ENCODE results near the gene SULT1C3. TPM values are rescaled to one million over a fixed set of nuclear protein-coding genes. Genes with fewer than 3 reads are reported as not detected.

SULT1C3 gene
- total and polyA plus RNA-seq, 2 of the 13 experiments (the other 11 are each of a cell fraction or from before 2014, with no cell fraction given), result not detected

DNA sequence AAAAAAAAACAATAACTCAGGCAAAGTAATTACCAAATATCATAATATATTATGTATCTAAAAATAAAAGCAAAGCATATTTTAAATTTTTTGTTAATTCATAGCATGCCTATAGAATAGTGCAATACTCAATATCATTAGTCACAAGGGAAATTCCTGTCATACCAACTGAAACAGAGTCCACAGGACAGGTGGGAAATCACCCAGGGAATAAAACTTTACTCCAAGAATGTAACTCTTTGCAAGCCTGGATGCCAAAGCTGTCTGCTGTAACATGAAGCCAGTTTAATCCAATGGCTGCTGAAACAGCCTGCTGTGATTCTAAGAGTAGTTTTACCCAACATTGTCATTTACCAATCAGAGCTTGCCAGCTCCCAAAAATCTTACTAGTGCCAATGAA lies 40.0 kb upstream of the SULT1C3 start:
- Histone ChIP-seq H4K20me1 (ENCODE audit: insufficient read depth, low read length) (no peaks in the 10 kb centered on the region), H3K27ac (ENCODE audit: extremely low read length, insufficient read depth, low read length) (no peak overlapping the region), H3K79me2 (ENCODE audit: insufficient read depth, low read length) (no peaks in the 10 kb centered on the region), H2AFZ (ENCODE audit: low read length) (no peak overlapping the region), H3K36me3 (replicated peaks in 1 of 2; ENCODE audit: control insufficient read depth in 1 of 2, insufficient read depth in 2 of 2, low read length in 2 of 2) (no peaks in the 10 kb centered on the region), H3K4me2 (ENCODE audit: low read depth, low read length) (no peak overlapping the region), H3K4me3 (replicated peaks in 1 of 3; ENCODE audit: insufficient read depth in 1 of 3, low read depth in 2 of 3, low read length in 3 of 3) (no peak overlapping the region), H3K9me3 (ENCODE audit: low read length) (no peaks in the 10 kb centered on the region), H3K4me1 (ENCODE audit: insufficient read depth, low read length) (peaks cover 18% of the 10 kb centered on the region), H3K9ac (ENCODE audit: insufficient read depth, low read depth, low read length) (no peak overlapping the region), H3K27me3 (ENCODE audit: control insufficient read depth in 1 of 2, insufficient read depth in 2 of 2, low read length in 2 of 2) (no peaks in the 10 kb centered on the region)
- ATAC-seq (peak; percentile 23; the same call in 2 of the 3 replicates), DNase-seq (ENCODE audit: low spot score) (peak; percentile 38), FAIRE-seq (no peak)
- TF ChIP-seq, protein P1, sequence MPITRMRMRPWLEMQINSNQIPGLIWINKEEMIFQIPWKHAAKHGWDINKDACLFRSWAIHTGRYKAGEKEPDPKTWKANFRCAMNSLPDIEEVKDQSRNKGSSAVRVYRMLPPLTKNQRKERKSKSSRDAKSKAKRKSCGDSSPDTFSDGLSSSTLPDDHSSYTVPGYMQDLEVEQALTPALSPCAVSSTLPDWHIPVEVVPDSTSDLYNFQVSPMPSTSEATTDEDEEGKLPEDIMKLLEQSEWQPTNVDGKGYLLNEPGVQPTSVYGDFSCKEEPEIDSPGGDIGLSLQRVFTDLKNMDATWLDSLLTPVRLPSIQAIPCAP (CRISPR knock-in tag; IDR thresholded peaks at IDR 0.05; ENCODE audit: low read depth), result no peak
- TF ChIP-seq MZF1 (CRISPR knock-in tag; IDR thresholded peaks at IDR 0.05; ENCODE audit: borderline replicate concordance) (no peak), MEIS2 (CRISPR knock-in tag; IDR thresholded peaks at IDR 0.05) (no peak), EEA1 (CRISPR knock-in tag; IDR thresholded peaks at IDR 0.05; ENCODE audit: borderline replicate concordance) (no peak), NFE2L1 (CRISPR knock-in tag; IDR thresholded peaks at IDR 0.05; ENCODE audit: borderline replicate concordance) (no peak), MIXL1 (CRISPR knock-in tag; IDR thresholded peaks at IDR 0.05) (no peak), SIX4 (CRISPR knock-in tag; IDR thresholded peaks at IDR 0.05) (0 out of 2 replicates have a peak, but pooled peaks have one; percentile 33), ZNF468 (CRISPR knock-in tag; IDR thresholded peaks at IDR 0.05) (no peak), TEAD3 (CRISPR knock-in tag; optimal IDR thresholded peaks at IDR 0.05; ENCODE audit: borderline replicate concordance) (peak; percentile 50)
- TF ChIP-seq, protein P2, sequence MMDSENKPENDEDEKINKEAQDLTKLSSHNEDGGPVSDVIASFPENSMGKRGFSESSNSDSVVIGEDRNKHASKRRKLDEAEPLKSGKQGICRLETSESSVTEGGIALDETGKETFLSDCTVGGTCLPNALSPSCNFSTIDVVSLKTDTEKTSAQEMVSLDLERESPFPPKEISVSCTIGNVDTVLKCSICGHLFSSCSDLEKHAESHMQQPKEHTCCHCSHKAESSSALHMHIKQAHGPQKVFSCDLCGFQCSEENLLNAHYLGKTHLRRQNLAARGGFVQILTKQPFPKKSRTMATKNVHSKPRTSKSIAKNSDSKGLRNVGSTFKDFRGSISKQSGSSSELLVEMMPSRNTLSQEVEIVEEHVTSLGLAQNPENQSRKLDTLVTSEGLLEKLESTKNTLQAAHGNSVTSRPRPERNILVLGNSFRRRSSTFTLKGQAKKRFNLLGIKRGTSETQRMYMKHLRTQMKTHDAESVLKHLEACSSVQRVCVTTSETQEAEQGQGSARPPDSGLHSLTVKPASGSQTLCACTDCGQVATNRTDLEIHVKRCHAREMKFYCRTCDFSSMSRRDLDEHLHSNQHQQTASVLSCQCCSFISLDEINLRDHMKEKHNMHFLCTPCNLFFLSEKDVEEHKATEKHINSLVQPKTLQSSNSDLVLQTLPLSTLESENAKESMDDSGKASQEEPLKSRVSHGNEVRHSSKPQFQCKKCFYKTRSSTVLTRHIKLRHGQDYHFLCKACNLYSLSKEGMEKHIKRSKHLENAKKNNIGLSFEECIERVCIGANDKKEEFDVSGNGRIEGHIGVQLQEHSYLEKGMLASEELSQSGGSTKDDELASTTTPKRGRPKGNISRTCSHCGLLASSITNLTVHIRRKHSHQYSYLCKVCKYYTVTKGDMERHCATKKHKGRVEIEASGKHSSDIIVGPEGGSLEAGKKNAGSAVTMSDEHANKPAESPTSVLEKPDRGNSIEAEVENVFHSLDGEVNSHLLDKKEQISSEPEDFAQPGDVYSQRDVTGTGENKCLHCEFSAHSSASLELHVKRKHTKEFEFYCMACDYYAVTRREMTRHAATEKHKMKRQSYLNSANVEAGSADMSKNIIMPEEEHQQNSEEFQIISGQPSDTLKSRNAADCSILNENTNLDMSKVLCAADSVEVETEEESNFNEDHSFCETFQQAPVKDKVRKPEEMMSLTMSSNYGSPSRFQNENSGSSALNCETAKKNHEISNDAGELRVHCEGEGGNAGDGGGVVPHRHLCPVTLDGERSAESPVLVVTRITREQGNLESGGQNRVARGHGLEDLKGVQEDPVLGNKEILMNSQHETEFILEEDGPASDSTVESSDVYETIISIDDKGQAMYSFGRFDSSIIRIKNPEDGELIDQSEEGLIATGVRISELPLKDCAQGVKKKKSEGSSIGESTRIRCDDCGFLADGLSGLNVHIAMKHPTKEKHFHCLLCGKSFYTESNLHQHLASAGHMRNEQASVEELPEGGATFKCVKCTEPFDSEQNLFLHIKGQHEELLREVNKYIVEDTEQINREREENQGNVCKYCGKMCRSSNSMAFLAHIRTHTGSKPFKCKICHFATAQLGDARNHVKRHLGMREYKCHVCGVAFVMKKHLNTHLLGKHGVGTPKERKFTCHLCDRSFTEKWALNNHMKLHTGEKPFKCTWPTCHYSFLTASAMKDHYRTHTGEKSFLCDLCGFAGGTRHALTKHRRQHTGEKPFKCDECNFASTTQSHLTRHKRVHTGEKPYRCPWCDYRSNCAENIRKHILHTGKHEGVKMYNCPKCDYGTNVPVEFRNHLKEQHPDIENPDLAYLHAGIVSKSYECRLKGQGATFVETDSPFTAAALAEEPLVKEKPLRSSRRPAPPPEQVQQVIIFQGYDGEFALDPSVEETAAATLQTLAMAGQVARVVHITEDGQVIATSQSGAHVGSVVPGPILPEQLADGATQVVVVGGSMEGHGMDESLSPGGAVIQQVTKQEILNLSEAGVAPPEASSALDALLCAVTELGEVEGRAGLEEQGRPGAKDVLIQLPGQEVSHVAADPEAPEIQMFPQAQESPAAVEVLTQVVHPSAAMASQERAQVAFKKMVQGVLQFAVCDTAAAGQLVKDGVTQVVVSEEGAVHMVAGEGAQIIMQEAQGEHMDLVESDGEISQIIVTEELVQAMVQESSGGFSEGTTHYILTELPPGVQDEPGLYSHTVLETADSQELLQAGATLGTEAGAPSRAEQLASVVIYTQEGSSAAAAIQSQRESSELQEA (CRISPR knock-in tag; IDR thresholded peaks at IDR 0.05; ENCODE audit: not compliant biosample characterization), result no peak
- TF ChIP-seq, protein P3, sequence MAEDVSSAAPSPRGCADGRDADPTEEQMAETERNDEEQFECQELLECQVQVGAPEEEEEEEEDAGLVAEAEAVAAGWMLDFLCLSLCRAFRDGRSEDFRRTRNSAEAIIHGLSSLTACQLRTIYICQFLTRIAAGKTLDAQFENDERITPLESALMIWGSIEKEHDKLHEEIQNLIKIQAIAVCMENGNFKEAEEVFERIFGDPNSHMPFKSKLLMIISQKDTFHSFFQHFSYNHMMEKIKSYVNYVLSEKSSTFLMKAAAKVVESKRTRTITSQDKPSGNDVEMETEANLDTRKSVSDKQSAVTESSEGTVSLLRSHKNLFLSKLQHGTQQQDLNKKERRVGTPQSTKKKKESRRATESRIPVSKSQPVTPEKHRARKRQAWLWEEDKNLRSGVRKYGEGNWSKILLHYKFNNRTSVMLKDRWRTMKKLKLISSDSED (CRISPR knock-in tag; IDR thresholded peaks at IDR 0.05), result no peak
- POLR2A ChIA-PET, result no interaction called here
- in situ Hi-C loops (cut with HindIII; ENCODE audit: extremely low pct_ligation_motif_present, low pct_unique_long_range_greater_than_20kb), result loop anchor here (25.0 kb wide), 1 partner anchor 388 kb away; no protein-coding TSS in a partner anchor
- intact Hi-C loops (cut with micrococcal nuclease; ENCODE audit: unreplicated experiment), result no loop called here
- no TSS peak for BruUV-seq (replicated peaks)
- CTCF ChIA-PET (ENCODE audit: low intra/inter-chr PET ratio, low total read pairs), result no interaction called here

Data from HepG2 (cell line).